PC-9 (cell line): ENCODE measurements around the gene EVC2.

Experiments used
- EZH2 ChIP-seq: fragments of 200-600 bp; sonication (generic); IDR thresholded peaks from 2 replicates; pipeline ENCODE4 v1.8.0; 2017; ENCODE audit warnings: antibody characterized with exemption, low read depth
- TF ChIP-seq, protein P1 (sequence below): fragments of 200-600 bp; sonication (generic); conservative IDR thresholded peaks from 2 replicates; pipeline ENCODE4 v1.6.1; 2017; ENCODE audit warnings: mixed run types, antibody characterized with exemption, mild to moderate bottlenecking, moderate library complexity

GRCh38 chr4:5588046-5588445, 120.3 kb downstream of the EVC2 start:
- TF ChIP-seq, protein P1, sequence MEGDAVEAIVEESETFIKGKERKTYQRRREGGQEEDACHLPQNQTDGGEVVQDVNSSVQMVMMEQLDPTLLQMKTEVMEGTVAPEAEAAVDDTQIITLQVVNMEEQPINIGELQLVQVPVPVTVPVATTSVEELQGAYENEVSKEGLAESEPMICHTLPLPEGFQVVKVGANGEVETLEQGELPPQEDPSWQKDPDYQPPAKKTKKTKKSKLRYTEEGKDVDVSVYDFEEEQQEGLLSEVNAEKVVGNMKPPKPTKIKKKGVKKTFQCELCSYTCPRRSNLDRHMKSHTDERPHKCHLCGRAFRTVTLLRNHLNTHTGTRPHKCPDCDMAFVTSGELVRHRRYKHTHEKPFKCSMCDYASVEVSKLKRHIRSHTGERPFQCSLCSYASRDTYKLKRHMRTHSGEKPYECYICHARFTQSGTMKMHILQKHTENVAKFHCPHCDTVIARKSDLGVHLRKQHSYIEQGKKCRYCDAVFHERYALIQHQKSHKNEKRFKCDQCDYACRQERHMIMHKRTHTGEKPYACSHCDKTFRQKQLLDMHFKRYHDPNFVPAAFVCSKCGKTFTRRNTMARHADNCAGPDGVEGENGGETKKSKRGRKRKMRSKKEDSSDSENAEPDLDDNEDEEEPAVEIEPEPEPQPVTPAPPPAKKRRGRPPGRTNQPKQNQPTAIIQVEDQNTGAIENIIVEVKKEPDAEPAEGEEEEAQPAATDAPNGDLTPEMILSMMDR = no peak
- no peak for TF ChIP-seq EZH2
